Parathyroid adenoma (tissue), 2 donors: ENCODE data around the gene LNPK.

Experiments
- H2AFZ ChIP-seq: fragments of 300-600 bp; sonication (generic); one replicate; pipeline ENCODE4 v1.7.0; 2017; ENCODE audit warnings: antibody characterized with exemption, mild to moderate bottlenecking
- H3K27ac ChIP-seq: fragments of 300-600 bp; sonication (generic); one replicate; pipeline ENCODE4 v1.7.0; 2017
- H3K27me3 ChIP-seq: fragments of 300-600 bp; sonication (generic); one replicate; pipeline ENCODE4 v1.7.0; 2017; ENCODE audit warnings: low read length; ENCODE audit not compliant: control insufficient read depth, insufficient read depth
- H3K36me3 ChIP-seq: fragments of 300-600 bp; sonication (generic); one replicate; pipeline ENCODE4 v1.7.0; 2017; ENCODE audit warnings: low read length; ENCODE audit not compliant: control insufficient read depth, insufficient read depth
- H3K4me1 ChIP-seq: fragments of 300-600 bp; sonication (generic); one replicate; pipeline ENCODE4 v1.7.0; 2017; ENCODE audit warnings: control low read depth
- H3K4me2 ChIP-seq: fragments of 300-600 bp; sonication (generic); one replicate; pipeline ENCODE4 v1.7.0; 2017; ENCODE audit warnings: low read length
- H3K4me3 ChIP-seq: fragments of 300-600 bp; sonication (generic); one replicate; pipeline ENCODE4 v1.7.0; 2017; ENCODE audit warnings: low read depth, low read length
- H3K79me2 ChIP-seq: fragments of 300-600 bp; sonication (generic); one replicate; pipeline ENCODE4 v1.7.0; 2017; ENCODE audit warnings: control low read depth
- H3K9ac ChIP-seq: fragments of 300-600 bp; sonication (generic); one replicate; pipeline ENCODE4 v1.7.0; 2017; ENCODE audit warnings: mild to moderate bottlenecking
- H3K9me3 ChIP-seq: fragments of 300-600 bp; sonication (generic); one replicate; pipeline ENCODE4 v1.7.0; 2017; ENCODE audit warnings: low read length; ENCODE audit not compliant: control insufficient read depth
- TF ChIP-seq, protein P1 (sequence below): fragments of 300-600 bp; sonication (generic); IDR thresholded peaks from one replicate; pipeline ENCODE4 v1.7.0; 2017; ENCODE audit warnings: antibody characterized with exemption, mild to moderate bottlenecking
- donor health status: primary hyperparathyroidism.

The LNPK gene

DNA sequence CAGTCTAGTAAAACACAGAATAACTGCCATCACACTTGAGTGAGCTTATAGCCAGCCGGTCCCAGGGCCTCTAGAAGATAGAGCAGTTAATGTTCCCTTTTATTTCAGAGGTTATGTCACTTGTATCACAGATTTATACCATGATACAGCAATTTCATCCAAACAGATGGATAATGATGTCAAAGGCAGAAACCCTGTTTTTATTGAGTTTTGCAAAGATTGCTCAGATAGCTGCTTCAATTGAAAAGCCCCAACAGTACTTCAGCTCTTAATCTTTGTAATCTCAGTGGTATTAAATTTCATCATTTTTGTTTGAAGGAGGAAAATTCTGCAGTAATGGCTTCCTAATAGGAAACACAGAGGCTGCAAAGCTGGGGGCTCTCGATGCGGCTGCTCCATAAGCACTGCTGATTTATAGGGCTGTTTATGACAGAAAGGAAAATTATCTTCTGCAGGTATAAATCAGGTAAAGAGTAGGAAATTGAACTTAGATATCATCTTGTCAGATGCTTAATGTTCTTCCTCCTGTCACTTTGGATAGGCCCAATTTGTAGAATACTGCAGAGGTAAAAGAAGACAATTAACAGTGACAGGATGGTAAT is 112.3 kb downstream of the LNPK start:
- TF ChIP-seq, protein P1, sequence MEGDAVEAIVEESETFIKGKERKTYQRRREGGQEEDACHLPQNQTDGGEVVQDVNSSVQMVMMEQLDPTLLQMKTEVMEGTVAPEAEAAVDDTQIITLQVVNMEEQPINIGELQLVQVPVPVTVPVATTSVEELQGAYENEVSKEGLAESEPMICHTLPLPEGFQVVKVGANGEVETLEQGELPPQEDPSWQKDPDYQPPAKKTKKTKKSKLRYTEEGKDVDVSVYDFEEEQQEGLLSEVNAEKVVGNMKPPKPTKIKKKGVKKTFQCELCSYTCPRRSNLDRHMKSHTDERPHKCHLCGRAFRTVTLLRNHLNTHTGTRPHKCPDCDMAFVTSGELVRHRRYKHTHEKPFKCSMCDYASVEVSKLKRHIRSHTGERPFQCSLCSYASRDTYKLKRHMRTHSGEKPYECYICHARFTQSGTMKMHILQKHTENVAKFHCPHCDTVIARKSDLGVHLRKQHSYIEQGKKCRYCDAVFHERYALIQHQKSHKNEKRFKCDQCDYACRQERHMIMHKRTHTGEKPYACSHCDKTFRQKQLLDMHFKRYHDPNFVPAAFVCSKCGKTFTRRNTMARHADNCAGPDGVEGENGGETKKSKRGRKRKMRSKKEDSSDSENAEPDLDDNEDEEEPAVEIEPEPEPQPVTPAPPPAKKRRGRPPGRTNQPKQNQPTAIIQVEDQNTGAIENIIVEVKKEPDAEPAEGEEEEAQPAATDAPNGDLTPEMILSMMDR: no peak
- Histone ChIP-seq H2AFZ (no peak overlapping the region), H3K4me1 (peaks cover 10% of the 10 kb centered on the region), H3K4me3 (no peak overlapping the region), H3K9me3 (no peaks in the 10 kb centered on the region), H3K36me3 (no peaks in the 10 kb centered on the region), H3K4me2 (no peak overlapping the region), H3K27ac (no peak overlapping the region), H3K27me3 (no peaks in the 10 kb centered on the region), H3K79me2 (no peaks in the 10 kb centered on the region), H3K9ac (no peak overlapping the region)

DNA sequence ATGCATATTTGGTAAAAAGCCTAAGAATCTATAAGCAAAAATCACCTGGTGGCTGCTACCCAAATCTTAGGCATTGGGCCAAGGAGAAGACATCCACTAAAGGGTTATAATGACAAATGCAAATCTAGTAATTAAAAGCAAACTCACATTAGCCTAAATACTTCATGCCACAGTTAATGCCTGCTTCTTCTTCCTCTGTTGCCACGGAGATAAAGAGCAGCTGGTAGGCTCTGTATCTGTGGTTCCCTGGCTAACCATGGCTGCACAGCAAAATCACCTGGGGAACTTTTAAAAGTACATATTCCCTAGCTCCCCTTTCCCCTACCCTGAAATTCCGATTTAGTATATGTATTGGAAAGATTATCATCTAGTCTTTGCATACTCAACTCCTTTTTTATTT is 114.3 kb downstream of the LNPK start:
- Histone ChIP-seq H3K79me2 (no peaks in the 10 kb centered on the region), H3K9ac (no peak overlapping the region), H3K9me3 (no peaks in the 10 kb centered on the region), H2AFZ (no peak overlapping the region), H3K4me2 (no peak overlapping the region), H3K36me3 (no peaks in the 10 kb centered on the region), H3K4me3 (no peak overlapping the region), H3K4me1 (peaks cover 10% of the 10 kb centered on the region), H3K27me3 (no peaks in the 10 kb centered on the region), H3K27ac (no peak overlapping the region)
- TF ChIP-seq, protein P1: no peak

DNA sequence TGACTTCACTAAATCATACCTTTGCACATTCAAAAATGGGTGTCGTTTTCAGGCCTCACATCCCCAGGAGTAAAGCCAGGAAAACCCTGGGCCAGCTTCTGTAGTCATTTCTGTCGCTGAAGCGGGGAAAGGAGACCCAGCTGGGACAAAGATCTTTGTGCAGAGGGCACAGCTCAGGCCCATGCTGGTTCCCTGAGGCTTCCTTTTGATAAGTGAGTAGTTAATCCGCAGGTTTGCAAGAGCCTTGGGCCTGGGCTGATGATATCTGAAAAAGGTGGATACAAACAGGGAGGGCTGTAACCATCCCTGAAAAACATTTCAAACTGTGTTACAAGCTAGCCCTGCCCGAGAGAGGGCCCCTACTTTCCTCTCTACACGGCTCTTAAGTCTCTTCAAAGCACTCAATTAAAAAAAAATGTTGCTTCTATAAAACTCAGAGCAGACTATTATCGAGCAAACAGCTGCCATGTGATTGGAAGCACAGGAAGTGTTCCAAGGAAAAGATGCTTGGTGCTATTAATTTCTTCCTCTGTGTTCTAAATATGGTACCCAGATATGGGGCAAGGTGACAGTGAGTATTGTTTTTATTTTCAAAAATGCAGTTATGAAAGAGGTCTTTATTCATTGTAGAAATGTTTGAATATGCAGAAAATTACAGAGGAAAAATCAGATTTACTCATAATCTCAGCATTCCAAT is 117.2 kb downstream of the LNPK start:
- TF ChIP-seq, protein P1: no peak
- Histone ChIP-seq H3K4me1 (peaks cover 6% of the 10 kb centered on the region), H3K27ac (no peak overlapping the region)

DNA sequence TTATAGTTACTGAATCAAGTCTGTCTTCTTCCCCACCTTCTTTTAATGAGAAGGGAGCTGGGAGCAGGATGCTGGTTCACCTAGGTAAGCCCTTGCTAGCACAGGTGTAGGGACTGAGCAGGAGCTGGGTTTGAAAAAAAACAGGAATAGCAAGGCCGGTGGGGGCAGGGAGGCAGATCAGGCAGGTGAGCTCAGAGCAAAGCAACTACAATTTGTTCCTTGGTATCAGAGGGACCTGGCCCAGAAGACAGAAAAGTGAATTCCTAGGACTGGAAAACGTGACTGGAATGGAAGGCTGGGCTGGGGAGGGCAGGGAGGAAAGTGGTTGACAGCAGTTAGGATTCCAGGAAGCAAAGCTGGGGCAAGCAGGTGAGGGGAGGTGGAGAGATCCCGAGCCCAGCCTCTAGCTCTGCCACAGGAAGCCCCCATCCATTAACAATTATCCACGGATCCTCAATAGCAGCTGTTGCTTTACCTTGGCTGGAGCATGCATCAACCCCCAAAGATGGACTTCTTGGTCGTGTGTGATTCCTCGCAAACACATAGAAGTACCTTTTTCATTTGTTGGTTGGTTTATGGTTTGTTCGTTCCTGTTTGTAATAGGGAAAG is 118.4 kb downstream of the LNPK start:
- Histone ChIP-seq H2AFZ (no peak overlapping the region), H3K79me2 (no peaks in the 10 kb centered on the region), H3K27me3 (no peaks in the 10 kb centered on the region), H3K9ac (no peak overlapping the region), H3K4me1 (no peaks in the 10 kb centered on the region), H3K4me2 (no peak overlapping the region), H3K27ac (no peak overlapping the region), H3K4me3 (no peak overlapping the region), H3K36me3 (no peaks in the 10 kb centered on the region), H3K9me3 (no peaks in the 10 kb centered on the region)
- TF ChIP-seq, protein P1: no peak

More for the DNA sequence above, 117.2 kb downstream of the LNPK start:
- Histone ChIP-seq H3K4me2 (no peak overlapping the region), H3K36me3 (no peaks in the 10 kb centered on the region), H3K4me3 (no peak overlapping the region), H3K9ac (no peak overlapping the region), H3K79me2 (no peaks in the 10 kb centered on the region), H3K27me3 (no peaks in the 10 kb centered on the region), H3K9me3 (no peaks in the 10 kb centered on the region), H2AFZ (no peak overlapping the region)
